GM20000 (cell line): Measurements from ENCODE around the gene NDUFA13.

ENCODE experiments used
- DNase-seq: peaks from one replicate; pipeline ENCODE4 v3.0.0; 2012; ENCODE audit warnings: low spot score
- CTCF ChIP-seq: IDR thresholded peaks from 2 replicates; pipeline ENCODE4 v1.5.1; 2012; ENCODE audit warnings: mild to moderate bottlenecking, control low read depth; ENCODE audit errors: extremely low read depth, missing control alignments

NDUFA13 gene

GRCh38 chr19:19477705-19478383 lies 38.2 kb upstream of the NDUFA13 start:
- no peak for DNase-seq
- TF ChIP-seq CTCF, result no peak

DNA sequence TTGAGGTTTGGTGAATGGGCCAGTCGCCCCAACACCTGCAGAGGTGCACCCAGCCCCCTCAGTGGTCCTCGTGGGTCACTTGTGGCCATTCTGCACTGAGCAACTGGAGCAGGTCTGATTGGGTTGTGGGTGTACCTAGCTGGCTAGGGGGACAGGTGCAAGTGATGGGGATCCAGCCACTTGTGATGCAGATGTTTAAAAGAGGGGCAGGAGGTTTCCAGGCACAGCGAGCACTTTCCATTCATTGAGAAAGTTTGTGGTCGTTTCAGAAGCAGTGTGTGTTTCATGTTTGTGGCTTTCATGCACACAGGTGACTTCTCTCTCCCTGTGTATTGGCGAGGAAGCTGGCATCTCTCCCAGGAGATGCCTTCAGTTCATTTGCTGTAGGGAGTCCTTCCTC lies 35.3 kb upstream of the NDUFA13 start:
- DNase-seq, result no peak
- TF ChIP-seq CTCF, result no peak

GRCh38 chr19:19482809-19483596 lies 33.0 kb upstream of the NDUFA13 start:
- no peak for TF ChIP-seq CTCF
- no peak for DNase-seq

DNA sequence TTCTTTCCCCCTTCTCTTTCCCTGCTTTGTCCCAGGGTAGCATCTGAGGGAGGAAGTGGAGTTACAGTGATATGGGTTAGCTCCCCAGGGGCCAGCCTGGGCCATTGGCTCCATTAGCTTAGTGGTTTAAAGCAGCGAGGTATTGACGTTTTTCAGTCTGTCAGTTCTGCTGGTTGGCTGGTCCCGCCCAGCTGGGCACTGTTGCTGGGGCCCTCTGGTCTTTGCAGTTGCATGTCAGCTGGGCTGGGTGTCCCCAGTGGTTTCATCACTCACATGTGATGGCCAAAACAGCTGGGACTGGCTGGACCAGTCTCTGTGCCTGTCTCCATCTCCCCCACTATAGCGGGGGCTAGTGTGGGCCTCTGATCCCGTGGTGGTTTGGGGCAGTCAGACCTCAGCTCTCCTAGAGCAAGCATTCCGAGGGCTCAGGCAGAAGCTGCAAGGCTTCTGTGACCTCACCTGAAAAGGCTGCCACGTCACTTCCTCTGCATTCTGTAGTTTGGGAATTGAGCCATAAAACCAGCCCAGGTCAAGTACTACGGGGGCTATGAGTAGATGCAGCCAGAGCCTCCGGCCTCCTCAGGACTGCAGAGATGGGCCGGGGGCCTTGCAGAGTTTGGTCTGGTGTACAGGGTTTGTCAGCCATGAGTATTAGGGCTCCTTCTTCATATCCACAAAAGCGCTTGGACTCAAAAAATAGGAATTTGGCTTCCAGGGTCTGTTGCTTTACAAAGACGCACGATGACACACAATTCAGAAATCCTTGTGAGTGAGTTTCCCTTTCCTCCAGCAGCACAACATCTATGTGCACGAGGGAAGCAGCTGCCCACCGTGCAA lies 30.6 kb upstream of the NDUFA13 start:
- DNase-seq, result no peak
- TF ChIP-seq CTCF, result no peak

DNA sequence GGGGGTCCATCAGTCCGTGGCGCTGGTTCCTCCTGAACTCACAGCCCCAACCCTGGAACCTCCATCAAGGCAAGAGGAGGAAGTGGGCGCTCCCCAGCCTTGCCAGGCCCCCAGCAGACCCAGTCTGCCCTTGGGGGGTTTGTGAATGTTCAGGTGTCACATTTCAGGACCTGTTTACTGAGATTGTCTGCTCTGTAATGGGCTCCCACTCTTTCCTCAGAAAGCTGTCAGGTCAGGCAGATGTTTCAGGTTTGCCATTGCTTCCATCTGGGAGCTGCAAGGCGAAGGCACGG lies 30.1 kb upstream of the NDUFA13 start:
- no peak for DNase-seq
- TF ChIP-seq CTCF, result no peak

DNA sequence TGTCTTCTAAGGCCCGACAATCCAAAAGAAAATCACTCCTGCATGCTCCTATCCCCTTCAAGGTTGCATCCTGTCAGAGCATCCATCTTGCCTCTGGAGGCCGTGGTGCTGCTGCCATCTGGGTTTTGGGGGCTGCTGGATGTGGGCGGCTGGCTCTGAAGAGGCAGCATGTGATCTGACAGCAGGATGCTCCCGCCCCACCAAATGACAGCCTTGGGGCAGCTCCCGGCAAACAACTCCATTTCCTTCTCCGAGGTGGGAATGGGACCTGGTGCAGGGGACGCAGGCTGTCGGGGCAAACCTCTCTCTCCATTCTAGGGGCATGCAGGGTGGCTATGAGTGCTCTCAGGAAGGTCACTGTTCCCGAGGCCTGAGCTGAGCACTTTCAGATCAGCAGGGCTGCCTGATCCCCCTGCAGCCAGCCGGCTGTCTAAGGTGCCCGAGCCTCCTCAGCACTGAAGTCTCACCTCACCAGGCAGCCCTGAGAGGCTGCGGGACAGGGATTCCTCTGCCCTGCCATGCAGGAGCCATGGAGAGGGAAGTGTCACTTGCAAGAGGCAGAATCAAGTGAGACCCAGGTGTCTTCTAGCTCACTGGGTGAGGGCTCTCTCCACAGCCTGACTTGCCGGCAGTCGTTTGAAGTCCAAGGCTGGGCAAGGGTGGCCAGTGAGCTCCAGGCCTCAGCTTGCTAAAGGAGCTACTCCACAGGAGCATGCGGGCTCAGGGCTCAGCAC lies 29.5 kb upstream of the NDUFA13 start:
- no peak for TF ChIP-seq CTCF
- DNase-seq, result no peak
